GM18517 (cell line): ENCODE measurements around the gene CCDC170.
"Not testable (repeated sequence)": the region's sequence is repeated elsewhere in the genome, so short reads cannot be mapped to it uniquely, and the experiment has no call there.

Source experiments
- ATAC-seq: cut with Tn5 transposase; IDR thresholded peaks from one replicate; pipeline ENCODE4 v1.9.1; 2021; ENCODE audit warnings: mild to moderate bottlenecking, moderate library complexity; ENCODE audit not compliant: unreplicated experiment

Gene CCDC170

DNA sequence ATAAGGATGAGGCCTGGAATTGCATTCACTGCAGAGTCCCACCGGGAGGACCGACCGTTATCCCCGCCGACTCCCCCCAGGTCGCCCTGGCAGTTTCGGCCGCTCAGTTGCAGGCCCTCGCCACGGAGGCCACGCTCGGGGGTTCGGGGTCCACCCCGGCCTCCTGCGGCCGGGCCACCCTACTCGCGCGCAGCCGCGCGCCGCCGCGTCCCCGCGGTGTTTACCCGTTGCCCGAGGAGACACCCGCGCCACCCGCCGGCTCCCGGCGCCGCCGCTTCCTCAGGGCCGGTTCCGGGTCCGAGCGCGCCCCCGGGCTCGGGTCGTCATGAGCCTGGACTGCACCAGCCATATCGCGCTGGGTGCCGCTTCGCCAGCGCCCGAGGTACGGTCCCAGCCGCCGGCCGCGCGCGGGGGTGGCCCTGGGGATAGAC lies at the start of gene CCDC170:
CCDC170 (plus strand) TSS at position 214 of the 431 bp plus-strand sequence; CDS start at position 326, 112 bp downstream.
- no peak for ATAC-seq

DNA sequence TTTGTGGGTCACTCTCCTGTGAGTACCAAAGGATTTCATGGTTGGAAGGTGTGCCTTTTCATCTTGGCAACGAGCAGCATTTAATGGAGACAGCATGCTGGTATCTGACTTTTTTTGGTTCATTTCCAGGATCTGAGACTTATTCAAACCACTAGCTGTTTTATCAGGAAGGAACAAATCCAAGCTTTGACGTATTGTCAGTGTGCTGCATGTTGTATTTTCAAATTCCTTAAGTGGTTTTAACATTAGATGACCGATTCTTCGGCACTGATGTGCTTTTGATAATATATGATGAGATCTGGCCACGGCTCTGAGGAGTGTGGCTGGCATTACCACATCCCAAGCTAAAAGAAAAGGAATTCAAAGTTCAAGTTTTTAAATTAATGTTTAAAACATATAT lies 48.3 kb upstream of the CCDC170 start:
- ATAC-seq, result no peak

- no peak for ATAC-seq
These were observed 46.6 kb upstream of the CCDC170 start for GRCh38 chr6:151447237-151447636.

GRCh38 chr6:151448623-151449022 lies 45.2 kb upstream of the CCDC170 start:
- no peak for ATAC-seq

- not testable (repeated sequence) for ATAC-seq
These were observed 42.9 kb upstream of the CCDC170 start for GRCh38 chr6:151450928-151451327.

- ATAC-seq, result peak; percentile 44
These were observed 42.3 kb upstream of the CCDC170 start for GRCh38 chr6:151451417-151451949.

- ATAC-seq, result peak; percentile 95
These were observed 41.7 kb upstream of the CCDC170 start, which contains the start of gene RMND1 for GRCh38 chr6:151451950-151452749. TSS of gene RMND1 (minus strand) at chr6:151452126. CDS start at chr6:151445811, 6,315 bp downstream.

GRCh38 chr6:151452750-151453427 lies 40.9 kb upstream of the CCDC170 start:
- no peak for ATAC-seq

DNA sequence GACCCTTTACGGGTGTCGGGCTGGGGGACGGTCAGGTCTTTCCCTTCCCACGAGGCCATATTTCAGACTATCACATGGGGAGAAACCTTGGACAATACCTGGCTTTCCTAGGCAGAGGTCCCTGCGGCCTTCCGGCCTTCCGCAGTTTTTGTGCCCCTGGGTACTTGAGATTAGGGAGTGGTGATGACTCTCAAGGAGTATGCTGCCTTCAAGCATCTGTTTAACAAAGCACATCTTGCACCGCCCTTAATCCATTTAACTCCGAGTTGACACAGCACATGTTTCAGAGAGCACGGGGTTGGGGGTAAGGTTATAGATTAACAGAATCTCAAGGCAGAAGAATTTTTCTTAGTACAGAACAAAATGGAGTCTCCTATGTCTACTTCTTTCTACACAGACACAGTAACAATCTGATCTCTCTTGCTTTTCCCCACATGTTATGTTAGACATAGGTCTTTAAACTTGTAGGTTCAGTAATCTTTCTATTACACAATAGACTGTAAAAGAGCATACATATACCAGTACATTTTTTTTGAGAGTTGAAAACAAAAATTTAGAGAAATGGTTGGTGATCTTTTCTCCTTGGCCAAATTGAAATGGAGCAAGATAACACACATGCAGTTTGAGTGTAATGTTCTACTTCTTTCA lies 37.9 kb upstream of the CCDC170 start:
- not testable (repeated sequence) for ATAC-seq

DNA sequence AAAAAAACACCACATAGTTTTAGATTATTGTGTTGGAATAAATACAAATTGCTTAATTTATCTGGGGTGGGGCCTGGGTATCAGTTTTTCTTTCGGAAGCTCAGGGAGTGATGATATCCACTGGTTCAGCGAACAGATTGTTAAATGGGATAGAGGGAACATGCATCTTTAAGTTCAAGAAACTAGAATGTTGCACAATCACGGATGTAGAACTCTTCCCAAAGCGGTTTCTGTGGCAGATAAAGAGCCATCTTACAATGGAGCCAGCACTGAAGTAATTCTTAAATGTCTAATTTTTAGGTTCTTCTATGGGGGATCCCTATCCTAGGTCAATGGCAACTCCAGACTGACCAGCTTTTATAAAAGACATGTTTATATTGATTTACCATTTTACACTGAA lies 32.1 kb upstream of the CCDC170 start:
- ATAC-seq, result no peak

DNA sequence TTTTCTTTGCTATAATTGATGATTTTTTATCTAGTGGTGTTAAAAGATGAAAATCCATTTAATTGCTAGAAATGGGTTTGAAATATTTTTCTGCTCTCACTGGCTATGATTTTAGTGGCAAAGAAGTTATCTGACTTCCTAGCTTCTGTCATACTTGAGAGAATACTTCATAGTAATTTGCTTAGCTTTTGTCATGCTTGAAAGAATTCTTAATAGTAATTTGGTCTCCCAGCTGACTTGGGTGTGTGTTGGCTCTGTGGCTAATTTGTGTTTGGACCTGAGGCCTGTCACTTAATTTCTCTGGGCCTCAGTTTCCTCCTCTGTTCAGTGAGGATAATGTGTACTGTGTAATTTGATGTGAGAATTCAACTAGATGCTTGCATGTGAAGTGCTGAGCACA lies 29.1 kb upstream of the CCDC170 start:
- ATAC-seq, result no peak

- no peak for ATAC-seq
These were observed 17.9 kb upstream of the CCDC170 start for GRCh38 chr6:151475653-151476523.

- ATAC-seq, result no peak
These were observed 16.1 kb upstream of the CCDC170 start for GRCh38 chr6:151477726-151478125.

DNA sequence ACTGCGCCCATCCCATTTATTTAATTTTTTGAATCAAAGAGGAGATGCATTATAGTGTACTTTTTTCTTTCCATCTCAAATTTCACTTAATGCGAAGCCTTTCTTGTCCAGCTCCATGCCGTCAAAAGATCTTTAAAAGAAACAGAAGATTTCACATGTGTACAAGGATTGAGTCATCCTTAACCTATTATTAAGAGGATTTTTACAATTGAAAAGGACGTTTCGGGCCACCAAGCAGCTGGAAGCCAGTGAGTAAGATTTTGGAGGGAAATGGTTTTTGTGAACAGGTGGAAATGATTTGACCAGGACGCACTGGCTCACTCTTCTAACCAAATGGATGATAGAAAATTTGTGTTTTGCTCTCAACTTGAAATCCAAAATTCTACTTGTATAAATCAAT lies 15.1 kb upstream of the CCDC170 start:
- ATAC-seq, result no peak

DNA sequence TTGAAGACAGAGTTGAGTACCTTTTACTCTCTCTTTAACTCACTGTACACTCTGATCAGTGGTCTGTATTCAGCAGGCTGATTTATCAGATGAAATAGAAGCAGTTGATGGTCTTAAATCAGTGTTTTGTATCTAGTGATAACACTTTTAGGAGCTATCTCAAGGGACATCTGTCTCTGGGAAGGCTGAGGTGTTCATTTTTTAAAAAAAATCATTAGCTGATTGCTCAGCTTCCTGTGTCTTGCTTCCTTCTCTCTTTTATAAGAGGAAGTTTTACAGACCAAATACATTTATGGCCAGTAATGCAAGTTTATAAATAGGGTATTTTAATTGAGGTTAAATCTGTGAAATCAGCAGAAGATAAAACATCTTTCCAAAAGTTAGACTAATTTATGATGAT lies 12.0 kb upstream of the CCDC170 start:
- no peak for ATAC-seq

DNA sequence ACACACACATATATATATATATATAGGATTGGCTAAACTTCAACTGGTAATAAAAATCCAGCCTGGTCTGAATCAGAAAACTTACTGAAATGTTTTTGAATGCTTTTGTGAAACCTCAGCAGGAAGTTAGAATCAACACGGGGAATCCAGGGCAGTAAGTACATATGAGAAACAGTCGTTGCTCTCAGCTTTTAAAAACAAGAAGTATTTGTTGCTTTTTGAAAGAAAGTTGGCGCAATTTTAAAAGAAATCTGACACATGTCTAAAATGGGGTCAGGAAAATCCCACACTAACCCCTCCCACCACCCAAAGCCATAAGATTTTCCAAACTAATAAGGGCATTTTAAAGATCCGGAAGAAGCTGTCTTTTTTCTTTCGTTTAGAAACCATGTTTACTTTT lies 11.5 kb upstream of the CCDC170 start:
- no peak for ATAC-seq

GRCh38 chr6:151483994-151484393 lies 9.8 kb upstream of the CCDC170 start:
- no peak for ATAC-seq

- no peak for ATAC-seq
These were observed 5.6 kb upstream of the CCDC170 start for GRCh38 chr6:151488226-151488625.

- no peak for ATAC-seq
These were observed 2.8 kb upstream of the CCDC170 start for GRCh38 chr6:151490996-151491395.

- no peak for ATAC-seq
These were observed 535 bp upstream of the CCDC170 start for GRCh38 chr6:151493161-151493803.
